GM19351 (cell line): ENCODE data around the gene GPX5.
A peak's percentile ranks its signal among the peaks of the same experiment; 100 is the strongest.
"Not testable (repeated sequence)": the region's sequence is repeated elsewhere in the genome, so short reads cannot be mapped to it uniquely, and the experiment has no call there.

ENCODE experiments used
- ATAC-seq: cut with Tn5 transposase; IDR thresholded peaks from one replicate; pipeline ENCODE4 v1.9.1; 2021; ENCODE audit warnings: mild to moderate bottlenecking, moderate library complexity; ENCODE audit not compliant: unreplicated experiment

Gene GPX5

GRCh38 chr6:28525496-28526039, at the start of gene GPX5:
GPX5 (plus strand) TSS chr6:28525881; CDS start chr6:28526014, 133 bp downstream.
- no peak for ATAC-seq

GRCh38 chr6:28478518-28478917, 47.2 kb upstream of the GPX5 start:
- no peak for ATAC-seq

GRCh38 chr6:28480253-28480932, 45.3 kb upstream of the GPX5 start:
- ATAC-seq: no peak

GRCh38 chr6:28485482-28485881, 40.2 kb upstream of the GPX5 start:
- no peak for ATAC-seq

GRCh38 chr6:28486533-28486932, 39.1 kb upstream of the GPX5 start:
- no peak for ATAC-seq

GRCh38 chr6:28486988-28487742, 38.5 kb upstream of the GPX5 start:
- ATAC-seq: no peak

- no peak for ATAC-seq
These were observed 36.7 kb upstream of the GPX5 start for GRCh38 chr6:28488916-28489365.

- peak; percentile 79 for ATAC-seq
These were observed 36.1 kb upstream of the GPX5 start for GRCh38 chr6:28489366-28490204.

- ATAC-seq: peak; percentile 16
These were observed 35.3 kb upstream of the GPX5 start for GRCh38 chr6:28490205-28490890.

- ATAC-seq: no peak
These were observed 33.7 kb upstream of the GPX5 start for GRCh38 chr6:28491984-28492317.

- ATAC-seq: no peak
These were observed 29.4 kb upstream of the GPX5 start for GRCh38 chr6:28496099-28496779.

- no peak for ATAC-seq
These were observed 28.4 kb upstream of the GPX5 start for GRCh38 chr6:28497306-28497705.

- no peak for ATAC-seq
These were observed 27.8 kb upstream of the GPX5 start for GRCh38 chr6:28497893-28498292.

- no peak for ATAC-seq
These were observed 24.4 kb upstream of the GPX5 start for GRCh38 chr6:28501259-28501658.

- not testable (repeated sequence) for ATAC-seq
These were observed 23.5 kb upstream of the GPX5 start for GRCh38 chr6:28502136-28502535.

- not testable (repeated sequence) for ATAC-seq
These were observed 22.9 kb upstream of the GPX5 start for GRCh38 chr6:28502709-28503305.

GRCh38 chr6:28505733-28506132, 19.9 kb upstream of the GPX5 start:
- no peak for ATAC-seq

GRCh38 chr6:28506807-28507475, 18.7 kb upstream of the GPX5 start:
- no peak for ATAC-seq

GRCh38 chr6:28511628-28512300, 13.9 kb upstream of the GPX5 start:
- ATAC-seq: no peak
